ENCODE results near the gene NRXN3. TPM values are rescaled to one million over a fixed set of nuclear protein-coding genes. Genes with fewer than 3 reads are reported as not detected.

Gene NRXN3
- total RNA-seq, 1 donor from 2014 or later: 19.8 TPM

GRCh38 chr14:79487632-79488031 is 1317.5 kb downstream of the NRXN3 start:
- Mint-ChIP-seq H3K9me3 (peaks cover 5% of the 10 kb centered on the region), H3K4me1 (ENCODE audit: unreplicated experiment) (peaks cover 15% of the 10 kb centered on the region), H3K36me3 (peaks cover 4% of the 10 kb centered on the region), H3K27ac (no peak overlapping the region), H3K27me3 (no peaks in the 10 kb centered on the region), H3K4me3 (no peak overlapping the region)
- DNase-seq (ENCODE audit: extremely low spot score, unreplicated experiment): no peak
- TF ChIP-seq, protein P1, sequence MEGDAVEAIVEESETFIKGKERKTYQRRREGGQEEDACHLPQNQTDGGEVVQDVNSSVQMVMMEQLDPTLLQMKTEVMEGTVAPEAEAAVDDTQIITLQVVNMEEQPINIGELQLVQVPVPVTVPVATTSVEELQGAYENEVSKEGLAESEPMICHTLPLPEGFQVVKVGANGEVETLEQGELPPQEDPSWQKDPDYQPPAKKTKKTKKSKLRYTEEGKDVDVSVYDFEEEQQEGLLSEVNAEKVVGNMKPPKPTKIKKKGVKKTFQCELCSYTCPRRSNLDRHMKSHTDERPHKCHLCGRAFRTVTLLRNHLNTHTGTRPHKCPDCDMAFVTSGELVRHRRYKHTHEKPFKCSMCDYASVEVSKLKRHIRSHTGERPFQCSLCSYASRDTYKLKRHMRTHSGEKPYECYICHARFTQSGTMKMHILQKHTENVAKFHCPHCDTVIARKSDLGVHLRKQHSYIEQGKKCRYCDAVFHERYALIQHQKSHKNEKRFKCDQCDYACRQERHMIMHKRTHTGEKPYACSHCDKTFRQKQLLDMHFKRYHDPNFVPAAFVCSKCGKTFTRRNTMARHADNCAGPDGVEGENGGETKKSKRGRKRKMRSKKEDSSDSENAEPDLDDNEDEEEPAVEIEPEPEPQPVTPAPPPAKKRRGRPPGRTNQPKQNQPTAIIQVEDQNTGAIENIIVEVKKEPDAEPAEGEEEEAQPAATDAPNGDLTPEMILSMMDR (conservative IDR thresholded peaks at IDR 0.05): no peak

GRCh38 chr14:79491161-79491560 is 1321.0 kb downstream of the NRXN3 start:
- DNase-seq (ENCODE audit: extremely low spot score, unreplicated experiment): no peak
- H3K27ac Mint-ChIP-seq: no peak overlapping the region
- peaks cover 4% of the 10 kb centered on the region for H3K36me3 Mint-ChIP-seq
- H3K9me3 Mint-ChIP-seq: peaks cover 5% of the 10 kb centered on the region
- TF ChIP-seq, protein P1 (conservative IDR thresholded peaks at IDR 0.05): no peak
- H3K4me3 Mint-ChIP-seq: no peak overlapping the region
- H3K4me1 Mint-ChIP-seq (ENCODE audit: unreplicated experiment): no peaks in the 10 kb centered on the region
- no peaks in the 10 kb centered on the region for H3K27me3 Mint-ChIP-seq

- no peak for DNase-seq (ENCODE audit: extremely low spot score, unreplicated experiment)
- TF ChIP-seq, protein P1 (conservative IDR thresholded peaks at IDR 0.05): no peak
- H3K4me1 Mint-ChIP-seq (ENCODE audit: unreplicated experiment): no peaks in the 10 kb centered on the region
- H3K36me3 Mint-ChIP-seq: peaks cover 4% of the 10 kb centered on the region
- H3K27me3 Mint-ChIP-seq: no peaks in the 10 kb centered on the region
- no peak overlapping the region for H3K4me3 Mint-ChIP-seq
- H3K27ac Mint-ChIP-seq: no peak overlapping the region
- H3K9me3 Mint-ChIP-seq: peaks cover 4% of the 10 kb centered on the region
Measured at GRCh38 chr14:79493081-79493645, 1323.0 kb downstream of the NRXN3 start.

- Mint-ChIP-seq H3K27me3 (no peaks in the 10 kb centered on the region), H3K4me3 (no peak overlapping the region), H3K4me1 (ENCODE audit: unreplicated experiment) (peaks cover 16% of the 10 kb centered on the region), H3K9me3 (no peaks in the 10 kb centered on the region), H3K27ac (no peak overlapping the region), H3K36me3 (no peaks in the 10 kb centered on the region)
- no peak for DNase-seq (ENCODE audit: extremely low spot score, unreplicated experiment)
- TF ChIP-seq, protein P1 (conservative IDR thresholded peaks at IDR 0.05): no peak
Measured at GRCh38 chr14:79496701-79497100, 1326.5 kb downstream of the NRXN3 start.

DNA sequence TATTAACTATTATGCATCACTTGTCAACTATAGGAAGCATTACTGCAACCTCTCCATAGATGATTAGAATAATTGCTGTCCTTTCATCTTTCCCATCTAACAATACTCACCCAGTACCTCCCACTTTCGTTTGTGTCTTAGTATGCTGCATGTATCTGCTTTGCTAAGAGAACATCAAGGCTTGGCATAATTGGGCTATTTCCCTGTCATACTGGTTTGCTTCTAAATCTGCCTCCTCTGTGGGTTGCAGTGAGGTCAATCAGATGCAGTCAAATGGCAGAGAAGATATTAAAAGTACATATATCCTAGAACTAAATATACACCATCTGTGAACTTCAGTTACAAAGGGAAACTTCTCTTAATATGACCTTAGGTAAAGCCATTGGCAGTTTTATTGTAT is 1330.3 kb downstream of the NRXN3 start:
- no peaks in the 10 kb centered on the region for H3K27me3 Mint-ChIP-seq
- no peak overlapping the region for H3K27ac Mint-ChIP-seq
- no peaks in the 10 kb centered on the region for H3K36me3 Mint-ChIP-seq
- TF ChIP-seq, protein P1 (conservative IDR thresholded peaks at IDR 0.05): no peak
- peaks cover 27% of the 10 kb centered on the region for H3K4me1 Mint-ChIP-seq (ENCODE audit: unreplicated experiment)
- no peak for DNase-seq (ENCODE audit: extremely low spot score, unreplicated experiment)
- H3K9me3 Mint-ChIP-seq: no peaks in the 10 kb centered on the region
- no peak overlapping the region for H3K4me3 Mint-ChIP-seq
